Astrocyte (in vitro differentiated cells and primary cell): ENCODE data around the gene ZDHHC11.

ENCODE experiments used
- EZH2 ChIP-seq: IDR thresholded peaks from 2 replicates; pipeline ENCODE4 v1.6.1; 2012; ENCODE audit warnings: mild to moderate bottlenecking, low read length, inconsistent platforms; ENCODE audit not compliant: insufficient read depth
- TF ChIP-seq, protein P1 (sequence below): IDR thresholded peaks from 2 replicates; pipeline ENCODE4 v1.5.1; 2011; ENCODE audit warnings: low read depth, mild to moderate bottlenecking, inconsistent platforms, low read length, moderate library complexity; ENCODE audit not compliant: insufficient read depth

DNA sequence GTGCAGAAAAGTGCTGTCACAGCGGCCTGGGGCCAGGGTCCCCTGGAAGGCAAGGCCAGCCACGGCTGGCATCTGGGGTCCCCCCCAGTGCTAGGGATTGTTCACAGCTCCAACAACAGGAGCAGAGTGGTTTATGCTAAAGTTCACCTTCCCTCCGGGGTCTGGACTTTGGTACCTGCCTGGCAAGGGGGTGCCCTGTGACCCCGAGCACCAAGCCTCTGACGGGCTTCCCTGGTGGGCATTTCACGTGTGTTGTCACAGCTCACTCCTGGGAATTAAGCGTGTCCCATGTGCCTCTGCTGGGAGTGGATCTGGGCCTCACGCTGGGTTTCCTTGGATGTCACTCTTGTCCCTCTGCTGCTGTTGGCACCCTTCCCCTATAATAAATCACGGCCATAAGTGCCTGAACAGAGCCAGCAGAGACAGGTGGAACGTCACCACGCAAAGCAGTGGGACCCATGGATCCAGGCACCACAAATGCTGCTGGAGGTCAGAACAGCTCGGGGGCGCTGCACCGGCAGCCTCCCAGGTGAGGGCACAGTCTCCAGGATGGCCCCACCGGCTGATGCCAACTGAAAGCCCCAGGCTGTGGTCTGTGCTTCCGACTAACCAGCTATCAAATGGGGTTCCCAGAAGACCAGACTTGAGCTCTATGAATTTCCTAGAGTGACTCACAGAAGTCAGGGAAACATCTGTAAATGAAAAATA, 17.8 kb upstream of the ZDHHC11 start:
- TF ChIP-seq, protein P1, sequence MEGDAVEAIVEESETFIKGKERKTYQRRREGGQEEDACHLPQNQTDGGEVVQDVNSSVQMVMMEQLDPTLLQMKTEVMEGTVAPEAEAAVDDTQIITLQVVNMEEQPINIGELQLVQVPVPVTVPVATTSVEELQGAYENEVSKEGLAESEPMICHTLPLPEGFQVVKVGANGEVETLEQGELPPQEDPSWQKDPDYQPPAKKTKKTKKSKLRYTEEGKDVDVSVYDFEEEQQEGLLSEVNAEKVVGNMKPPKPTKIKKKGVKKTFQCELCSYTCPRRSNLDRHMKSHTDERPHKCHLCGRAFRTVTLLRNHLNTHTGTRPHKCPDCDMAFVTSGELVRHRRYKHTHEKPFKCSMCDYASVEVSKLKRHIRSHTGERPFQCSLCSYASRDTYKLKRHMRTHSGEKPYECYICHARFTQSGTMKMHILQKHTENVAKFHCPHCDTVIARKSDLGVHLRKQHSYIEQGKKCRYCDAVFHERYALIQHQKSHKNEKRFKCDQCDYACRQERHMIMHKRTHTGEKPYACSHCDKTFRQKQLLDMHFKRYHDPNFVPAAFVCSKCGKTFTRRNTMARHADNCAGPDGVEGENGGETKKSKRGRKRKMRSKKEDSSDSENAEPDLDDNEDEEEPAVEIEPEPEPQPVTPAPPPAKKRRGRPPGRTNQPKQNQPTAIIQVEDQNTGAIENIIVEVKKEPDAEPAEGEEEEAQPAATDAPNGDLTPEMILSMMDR = no peak
- no peak for TF ChIP-seq EZH2
